BE2C (cell line): ENCODE data around the gene PDGFD.

Experiments
- DNase-seq: peaks from one replicate; pipeline ENCODE4 v3.0.0-alpha.2; 2020
- H3K27me3 ChIP-seq: fragments of 250-450 bp; sonication (Bioruptor Pico); 2 replicates; pipeline ENCODE4 v1.5.1; 2020; ENCODE audit warnings: mild to moderate bottlenecking
- H3K36me3 ChIP-seq: fragments of 250-450 bp; sonication (Bioruptor Pico); 2 replicates; pipeline ENCODE4 v1.5.1; 2020; ENCODE audit warnings: mild to moderate bottlenecking
- H3K4me1 ChIP-seq: fragments of 250-450 bp; sonication (Bioruptor Pico); 2 replicates; pipeline ENCODE4 v1.5.1; 2020
- H3K4me3 ChIP-seq: 2 replicates; pipeline ENCODE4 v1.5.1; 2011; ENCODE audit warnings: low read depth, low read length
- H3K9me3 ChIP-seq: fragments of 250-450 bp; sonication (Bioruptor Pico); 2 replicates; pipeline ENCODE4 v1.5.1; 2020
- TF ChIP-seq, protein P1 (sequence below): IDR thresholded peaks from 2 replicates; pipeline ENCODE4 v1.5.1; 2012; ENCODE audit warnings: mild to moderate bottlenecking, low read depth, low read length

PDGFD gene

DNA sequence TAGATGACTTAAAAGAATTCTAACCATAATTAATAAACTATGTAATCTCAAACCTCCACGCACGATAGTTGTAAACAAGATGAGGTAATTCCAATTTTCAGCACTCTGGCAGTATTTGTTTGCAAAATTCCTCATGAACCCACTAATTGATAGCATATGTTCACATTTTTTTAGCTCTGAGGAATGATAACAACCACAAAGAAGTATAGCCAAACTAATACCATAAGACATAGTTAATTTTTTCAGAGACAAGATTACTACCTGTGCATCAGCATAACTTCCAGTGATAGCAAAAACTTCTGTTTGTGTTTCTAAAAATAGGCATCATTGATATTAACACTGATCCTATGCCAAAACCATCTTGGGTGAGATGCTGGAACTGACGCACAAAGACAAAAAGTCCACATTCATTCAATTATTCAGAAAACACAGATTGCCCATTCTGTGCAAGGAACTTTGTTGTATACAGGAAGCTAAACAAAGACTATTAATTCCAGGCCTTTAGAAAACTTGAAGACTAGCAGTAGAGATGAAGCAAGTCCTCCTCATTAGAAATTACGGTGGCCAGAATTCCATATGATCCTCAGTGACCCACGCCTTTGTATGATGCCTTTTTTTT lies 57.7 kb downstream of the PDGFD start:
- no peak for DNase-seq
- no peaks in the 10 kb centered on the region for H3K9me3 ChIP-seq
- no peaks in the 10 kb centered on the region for H3K27me3 ChIP-seq
- TF ChIP-seq, protein P1, sequence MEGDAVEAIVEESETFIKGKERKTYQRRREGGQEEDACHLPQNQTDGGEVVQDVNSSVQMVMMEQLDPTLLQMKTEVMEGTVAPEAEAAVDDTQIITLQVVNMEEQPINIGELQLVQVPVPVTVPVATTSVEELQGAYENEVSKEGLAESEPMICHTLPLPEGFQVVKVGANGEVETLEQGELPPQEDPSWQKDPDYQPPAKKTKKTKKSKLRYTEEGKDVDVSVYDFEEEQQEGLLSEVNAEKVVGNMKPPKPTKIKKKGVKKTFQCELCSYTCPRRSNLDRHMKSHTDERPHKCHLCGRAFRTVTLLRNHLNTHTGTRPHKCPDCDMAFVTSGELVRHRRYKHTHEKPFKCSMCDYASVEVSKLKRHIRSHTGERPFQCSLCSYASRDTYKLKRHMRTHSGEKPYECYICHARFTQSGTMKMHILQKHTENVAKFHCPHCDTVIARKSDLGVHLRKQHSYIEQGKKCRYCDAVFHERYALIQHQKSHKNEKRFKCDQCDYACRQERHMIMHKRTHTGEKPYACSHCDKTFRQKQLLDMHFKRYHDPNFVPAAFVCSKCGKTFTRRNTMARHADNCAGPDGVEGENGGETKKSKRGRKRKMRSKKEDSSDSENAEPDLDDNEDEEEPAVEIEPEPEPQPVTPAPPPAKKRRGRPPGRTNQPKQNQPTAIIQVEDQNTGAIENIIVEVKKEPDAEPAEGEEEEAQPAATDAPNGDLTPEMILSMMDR: no peak
- H3K4me1 ChIP-seq: no peaks in the 10 kb centered on the region
- no peak overlapping the region for H3K4me3 ChIP-seq
- no peaks in the 10 kb centered on the region for H3K36me3 ChIP-seq

DNA sequence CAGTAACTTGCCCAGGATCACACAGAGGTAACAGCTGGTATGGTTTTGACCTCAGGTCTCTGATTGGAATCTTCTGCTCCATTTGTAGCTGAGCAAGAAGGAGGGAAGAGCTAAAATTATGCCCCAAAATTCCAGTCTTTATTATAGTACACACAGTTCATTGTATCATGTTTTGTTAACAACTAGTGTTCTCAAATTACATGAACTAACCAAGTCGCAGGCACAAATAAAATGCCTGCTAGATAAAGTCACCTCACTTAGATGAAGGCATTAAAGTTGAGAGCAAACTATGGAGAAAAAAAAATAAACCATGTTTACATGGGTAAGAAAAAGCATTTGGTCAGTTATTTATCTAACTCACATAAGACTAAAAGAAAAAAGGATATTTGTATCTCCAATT lies 58.8 kb downstream of the PDGFD start:
- TF ChIP-seq, protein P1: no peak
- no peak overlapping the region for H3K4me3 ChIP-seq
- no peaks in the 10 kb centered on the region for H3K36me3 ChIP-seq
- H3K4me1 ChIP-seq: no peaks in the 10 kb centered on the region
- no peaks in the 10 kb centered on the region for H3K9me3 ChIP-seq
- no peak for DNase-seq
- H3K27me3 ChIP-seq: no peaks in the 10 kb centered on the region

DNA sequence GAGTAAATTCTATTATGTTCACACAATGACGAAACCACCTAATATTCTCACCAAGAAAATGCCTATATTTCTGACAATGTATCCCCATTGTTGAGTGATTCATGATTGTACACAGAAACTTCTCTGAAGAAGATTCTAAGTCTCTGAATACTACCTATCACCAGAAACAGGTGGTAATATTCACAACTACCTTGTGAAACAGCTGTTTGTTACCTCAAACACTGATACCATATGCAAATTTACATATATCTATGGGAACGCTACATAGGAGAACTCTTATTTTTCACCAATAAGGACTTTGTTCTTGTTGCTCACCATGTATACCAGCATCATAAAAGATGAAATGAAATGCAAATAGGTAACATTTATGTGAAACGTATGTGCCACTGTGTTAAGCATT lies 59.3 kb downstream of the PDGFD start:
- no peak overlapping the region for H3K4me3 ChIP-seq
- H3K36me3 ChIP-seq: no peaks in the 10 kb centered on the region
- no peaks in the 10 kb centered on the region for H3K9me3 ChIP-seq
- DNase-seq: no peak
- no peaks in the 10 kb centered on the region for H3K4me1 ChIP-seq
- TF ChIP-seq, protein P1: no peak
- H3K27me3 ChIP-seq: no peaks in the 10 kb centered on the region

DNA sequence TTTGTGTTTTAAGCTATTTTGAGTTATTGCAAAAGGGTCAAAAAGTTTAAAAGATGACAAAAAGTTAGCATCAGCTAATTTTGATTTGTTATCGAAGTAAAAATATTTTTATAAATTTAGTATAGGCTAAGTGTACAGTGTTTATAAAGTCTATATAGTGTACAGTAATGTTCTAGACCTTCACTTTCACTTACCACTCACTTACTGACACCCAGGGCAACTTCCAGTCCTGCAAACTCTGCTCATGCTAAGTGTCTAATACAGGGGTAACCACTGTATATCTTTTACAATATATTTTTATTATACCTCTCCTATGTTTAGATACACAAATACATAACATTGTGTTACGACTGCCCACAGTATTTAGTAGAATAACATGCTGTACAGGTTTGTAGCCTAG lies 59.7 kb downstream of the PDGFD start:
- Histone ChIP-seq H3K9me3 (no peaks in the 10 kb centered on the region), H3K27me3 (no peaks in the 10 kb centered on the region), H3K36me3 (no peaks in the 10 kb centered on the region), H3K4me1 (no peaks in the 10 kb centered on the region), H3K4me3 (no peak overlapping the region)
- no peak for DNase-seq
- TF ChIP-seq, protein P1: no peak

DNA sequence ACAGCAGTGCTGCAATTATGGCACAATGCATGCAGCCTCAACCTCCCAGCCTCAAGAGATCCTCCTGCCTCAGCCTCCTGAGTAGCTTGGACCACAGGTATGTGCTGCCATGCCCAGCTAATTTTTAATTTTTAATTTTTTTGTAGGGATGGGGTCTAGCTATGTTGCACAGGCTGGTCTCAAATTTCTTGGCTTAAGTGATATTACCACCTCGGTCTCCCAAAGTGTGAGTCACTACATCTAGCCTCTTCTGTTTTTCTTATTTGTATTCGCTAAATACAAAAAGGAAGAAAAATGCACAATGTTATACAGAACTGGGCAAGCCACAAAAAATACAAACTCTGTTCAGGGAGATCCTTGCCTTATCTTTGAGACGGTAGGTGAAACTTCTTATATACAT lies 65.4 kb downstream of the PDGFD start:
- no peak for DNase-seq
- TF ChIP-seq, protein P1: no peak

DNA sequence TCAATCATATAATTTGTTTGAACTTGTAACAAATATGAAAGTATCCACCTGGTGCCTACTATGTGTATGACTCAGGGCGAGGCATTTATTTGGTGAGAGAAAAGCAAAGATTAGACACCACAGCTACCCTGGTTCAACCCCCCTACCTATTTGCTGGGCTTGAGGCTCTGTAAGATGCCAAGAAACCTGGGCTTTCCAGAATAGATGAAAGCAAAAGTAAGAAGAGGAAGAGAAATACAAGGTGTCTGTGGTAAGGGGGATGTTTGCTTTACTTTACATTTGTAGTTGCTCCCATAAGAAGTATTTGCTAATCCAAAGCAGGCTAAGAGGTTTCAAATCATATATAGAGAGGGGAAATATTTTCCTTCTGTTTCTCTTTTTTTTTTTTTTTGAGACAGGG lies 65.8 kb downstream of the PDGFD start:
- Histone ChIP-seq H3K4me3 (no peak overlapping the region), H3K27me3 (no peaks in the 10 kb centered on the region), H3K36me3 (no peaks in the 10 kb centered on the region), H3K9me3 (no peaks in the 10 kb centered on the region), H3K4me1 (no peaks in the 10 kb centered on the region)
- DNase-seq: no peak
- TF ChIP-seq, protein P1: no peak

More for the DNA sequence above, 65.4 kb downstream of the PDGFD start:
- H3K4me3 ChIP-seq: no peak overlapping the region
- H3K27me3 ChIP-seq: no peaks in the 10 kb centered on the region
- H3K9me3 ChIP-seq: no peaks in the 10 kb centered on the region
- H3K4me1 ChIP-seq: no peaks in the 10 kb centered on the region
- H3K36me3 ChIP-seq: no peaks in the 10 kb centered on the region
